Mammary epithelial cell (primary cell): ENCODE data around the gene SPIC.

Experiments
- CTCF ChIP-seq, 2 donors: IDR thresholded peaks in 1 of 2; conservative IDR thresholded peaks in 1 of 2; 2 replicates each; pipeline ENCODE4 v1.5.1; 2011 to 2012; ENCODE audit warnings: inconsistent platforms in 2 of 2, low read length in 2 of 2, mild to moderate bottlenecking in 2 of 2, control low read depth in 1 of 2, low read depth in 1 of 2; ENCODE audit not compliant: insufficient read depth in 1 of 2; ENCODE audit errors: extremely low read depth in 1 of 2
- EZH2 ChIP-seq: IDR thresholded peaks from 2 replicates; pipeline ENCODE4 v1.6.1; 2012; ENCODE audit warnings: low read length, inconsistent platforms, borderline replicate concordance

GRCh38 chr12:101493556-101493955, 18.4 kb downstream of the SPIC start:
- TF ChIP-seq CTCF (conservative IDR thresholded peaks at IDR 0.05 in 1 of 2, IDR thresholded peaks at IDR 0.05 in 1 of 2; ENCODE audit: extremely low read depth in 1 of 2, insufficient read depth in 1 of 2, low read depth in 1 of 2, low read length in 2 of 2) (no peak), EZH2 (no peak)
